ENCODE results near the gene PCDH15.

- TF ChIP-seq, protein P1, sequence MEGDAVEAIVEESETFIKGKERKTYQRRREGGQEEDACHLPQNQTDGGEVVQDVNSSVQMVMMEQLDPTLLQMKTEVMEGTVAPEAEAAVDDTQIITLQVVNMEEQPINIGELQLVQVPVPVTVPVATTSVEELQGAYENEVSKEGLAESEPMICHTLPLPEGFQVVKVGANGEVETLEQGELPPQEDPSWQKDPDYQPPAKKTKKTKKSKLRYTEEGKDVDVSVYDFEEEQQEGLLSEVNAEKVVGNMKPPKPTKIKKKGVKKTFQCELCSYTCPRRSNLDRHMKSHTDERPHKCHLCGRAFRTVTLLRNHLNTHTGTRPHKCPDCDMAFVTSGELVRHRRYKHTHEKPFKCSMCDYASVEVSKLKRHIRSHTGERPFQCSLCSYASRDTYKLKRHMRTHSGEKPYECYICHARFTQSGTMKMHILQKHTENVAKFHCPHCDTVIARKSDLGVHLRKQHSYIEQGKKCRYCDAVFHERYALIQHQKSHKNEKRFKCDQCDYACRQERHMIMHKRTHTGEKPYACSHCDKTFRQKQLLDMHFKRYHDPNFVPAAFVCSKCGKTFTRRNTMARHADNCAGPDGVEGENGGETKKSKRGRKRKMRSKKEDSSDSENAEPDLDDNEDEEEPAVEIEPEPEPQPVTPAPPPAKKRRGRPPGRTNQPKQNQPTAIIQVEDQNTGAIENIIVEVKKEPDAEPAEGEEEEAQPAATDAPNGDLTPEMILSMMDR (IDR thresholded peaks at IDR 0.05; ENCODE audit: borderline replicate concordance, extremely low read depth, low read length, poor library complexity, severe bottlenecking): no peak
- no peak for TF ChIP-seq EZH2 (IDR thresholded peaks at IDR 0.05; ENCODE audit: borderline replicate concordance, low read depth, low read length, severe bottlenecking)
Measured at GRCh38 chr10:54613162-54613561, 187.9 kb downstream of the PCDH15 start.

All from DND-41 (cell line).